Esophagus squamous epithelium (tissue), 4 donors: ENCODE results near the gene NOL12.

Source experiments
- CTCF ChIP-seq, 6 experiments: fragments of 450-650 bp in 4 of 6; fragments of 200-600 bp in 2 of 6; sonication (generic) in 2 of 6; IDR thresholded peaks; one replicate each; pipeline ENCODE4 v1.5.1; 2016 to 2019; ENCODE audit warnings: antibody characterized with exemption in 6 of 6, mild to moderate bottlenecking in 4 of 6, moderate library complexity in 4 of 6
- POLR2A ChIP-seq, 4 donors: fragments of 450-650 bp; IDR thresholded peaks; one replicate each; pipeline ENCODE4 v1.6.1; 2017; ENCODE audit warnings: antibody characterized with exemption in 4 of 4, mild to moderate bottlenecking in 4 of 4, moderate library complexity in 3 of 4

DNA sequence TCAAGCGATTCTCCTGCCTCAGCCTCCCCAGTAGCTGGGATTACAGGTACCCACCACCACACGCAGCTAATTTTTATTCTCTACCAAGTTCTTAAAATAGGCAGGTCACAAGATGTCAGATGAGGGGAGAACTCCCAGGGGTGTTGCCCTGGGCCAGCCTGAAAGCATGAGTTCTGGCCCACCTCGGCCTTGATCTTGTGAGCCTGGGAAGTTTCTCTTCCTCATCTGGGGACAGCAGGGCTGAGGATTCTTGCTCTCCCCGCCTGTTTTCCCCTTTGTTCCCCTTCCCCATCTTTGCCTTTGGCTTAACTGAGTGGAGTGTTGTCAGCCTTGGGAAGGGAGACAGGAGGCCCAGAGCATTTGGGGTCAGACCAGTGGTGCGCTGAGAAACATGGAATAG is 24.1 kb upstream of the NOL12 start:
- TF ChIP-seq CTCF (IDR thresholded peaks at IDR 0.05) = no peak
- no peak for TF ChIP-seq POLR2A (IDR thresholded peaks at IDR 0.05)
